ENCODE measurements around the gene PROSER1. TPM values are rescaled to one million over a fixed set of nuclear protein-coding genes. Genes with fewer than 3 reads are reported as not detected.
A peak's percentile ranks its signal among the peaks of the same experiment; 100 is the strongest.
"Not testable (repeated sequence)": the region's sequence is repeated elsewhere in the genome, so short reads cannot be mapped to it uniquely, and the experiment has no call there.

The PROSER1 gene
- polyA plus RNA-seq, 1 donor = 54.2 TPM

DNA sequence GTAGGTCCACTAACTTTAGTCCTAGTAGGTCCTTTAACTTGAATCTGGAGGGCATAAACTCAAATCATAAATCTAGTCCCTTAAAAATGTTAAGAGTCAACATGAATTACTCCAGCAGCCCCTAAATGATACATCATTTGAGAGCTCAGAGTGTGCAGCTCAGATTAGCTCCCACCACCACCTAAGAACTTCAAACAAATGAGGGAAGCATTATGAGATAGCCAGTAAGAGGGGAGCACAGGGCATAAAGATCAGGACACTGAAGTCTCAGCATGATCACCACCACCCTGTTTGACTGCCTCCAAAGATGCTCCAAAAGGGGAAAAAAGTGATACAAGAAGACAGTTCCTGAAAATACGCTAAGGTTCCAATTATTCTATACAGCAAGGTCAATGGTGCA is 5.7 kb downstream of the PROSER1 start:
- no peak for DNase-seq

DNA sequence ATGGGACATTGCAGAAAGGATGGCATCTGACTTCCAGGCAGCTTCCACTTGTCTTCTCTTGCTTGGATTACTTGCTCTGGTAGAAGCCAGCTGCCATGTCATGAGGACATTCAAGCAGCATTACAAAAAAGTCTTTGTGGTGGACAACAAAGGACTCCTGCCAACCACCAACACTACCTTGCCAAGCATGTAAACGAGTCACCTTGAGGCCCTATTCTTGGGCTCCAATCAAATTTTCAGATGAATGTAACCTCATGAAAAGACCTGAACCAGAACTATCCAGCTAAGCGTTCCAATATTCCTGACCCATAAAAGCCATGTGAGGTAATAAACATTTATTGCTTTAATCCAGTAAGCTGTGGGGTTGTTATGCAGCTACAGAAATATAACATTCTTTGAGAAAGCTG is 12.5 kb downstream of the PROSER1 start:
- DNase-seq = no peak

GRCh38 chr13:39023761-39024160 is 14.1 kb downstream of the PROSER1 start:
- DNase-seq = no peak

DNA sequence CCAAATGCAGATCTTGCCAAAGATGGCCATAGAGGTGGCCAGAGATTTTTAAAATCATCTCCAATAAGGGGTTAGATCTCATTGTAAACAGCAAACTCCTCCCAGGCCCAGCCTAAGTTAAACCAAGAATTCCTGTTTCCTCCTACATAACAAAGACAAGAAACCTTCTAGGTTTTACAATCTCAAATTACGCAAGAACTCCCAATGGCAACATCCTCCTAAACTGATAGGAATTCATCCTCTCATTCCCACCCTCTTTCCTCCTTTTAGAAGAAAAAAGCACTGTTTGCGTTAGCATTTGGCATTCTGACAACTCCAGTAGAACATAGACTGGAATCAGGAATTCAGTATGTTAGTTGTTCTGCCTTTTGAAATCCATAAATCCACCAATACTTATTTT is 14.6 kb downstream of the PROSER1 start:
- no peak for DNase-seq

DNA sequence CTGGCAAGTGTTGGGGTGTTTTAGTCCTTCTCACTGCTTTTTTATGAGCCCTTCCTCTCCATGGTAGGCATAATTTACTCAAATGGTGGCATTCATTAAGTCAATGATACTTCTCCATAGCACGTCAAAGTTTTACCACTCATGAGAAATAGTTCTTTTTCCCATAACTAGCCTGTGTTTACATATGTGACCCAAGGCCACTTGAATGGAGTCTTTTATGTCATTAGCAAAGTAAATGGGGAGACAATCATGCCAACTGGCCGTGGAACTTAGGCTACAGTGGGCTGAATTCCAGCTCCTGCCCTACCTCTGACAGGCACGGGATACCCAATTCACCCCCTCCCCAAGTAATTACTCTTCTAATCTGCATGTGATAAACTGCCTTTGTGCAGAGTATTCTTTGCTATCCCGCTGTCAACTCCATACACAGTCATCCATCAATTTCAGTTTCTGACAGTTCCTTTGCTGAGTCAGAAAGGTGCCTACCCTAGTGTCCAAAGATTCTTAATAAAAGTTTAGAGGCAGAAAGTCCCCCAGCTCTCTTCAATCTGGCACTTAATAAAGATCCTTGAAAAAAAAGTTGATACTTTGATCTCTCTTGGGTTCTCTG is 16.9 kb downstream of the PROSER1 start:
- DNase-seq = no peak

- peak; percentile 13 for DNase-seq
These were observed 21.1 kb downstream of the PROSER1 start for GRCh38 chr13:39016787-39017186.

DNA sequence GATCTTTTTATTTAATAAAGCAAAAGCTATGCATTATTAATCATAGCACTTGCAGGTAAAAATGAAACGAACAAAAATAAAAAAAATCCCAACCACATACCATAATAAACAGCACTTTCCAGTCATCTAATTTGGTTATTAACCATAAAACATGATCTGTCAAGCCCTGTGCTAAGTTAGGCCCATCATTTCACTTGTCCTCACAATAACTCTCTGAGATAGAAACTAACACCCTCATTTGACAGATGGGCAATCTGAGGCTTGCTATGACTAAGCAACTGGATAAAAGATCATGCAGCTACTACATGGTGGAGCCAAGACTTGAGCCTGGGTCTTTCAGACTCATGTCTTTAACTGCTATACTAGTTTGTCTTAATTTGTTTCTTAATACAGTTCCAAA is 21.8 kb downstream of the PROSER1 start:
- no peak for DNase-seq

DNA sequence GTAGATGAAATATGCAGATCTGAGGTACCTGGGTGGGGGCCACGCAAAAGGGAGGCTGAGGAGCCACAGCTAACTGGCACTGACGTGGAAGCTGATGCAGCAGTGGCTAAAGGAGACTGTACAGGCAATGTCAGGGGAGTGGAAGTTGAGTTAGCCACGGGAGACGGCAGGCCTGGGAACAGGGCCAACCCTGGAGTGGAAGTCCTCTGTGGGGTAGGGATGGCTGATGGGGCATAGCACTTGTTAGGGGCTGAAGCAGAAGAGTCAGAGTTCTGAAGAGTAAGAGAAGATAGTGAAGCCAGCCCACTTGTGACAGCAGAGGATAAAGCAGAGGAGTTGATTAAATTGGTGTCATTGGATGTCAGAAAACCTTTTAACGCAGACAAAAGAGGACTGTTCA is 24.4 kb downstream of the PROSER1 start:
- no peak for DNase-seq

GRCh38 chr13:39012608-39013007 is 25.3 kb downstream of the PROSER1 start:
- DNase-seq = no peak

GRCh38 chr13:39006371-39007111 is 31.3 kb downstream of the PROSER1 start:
- DNase-seq = not testable (repeated sequence)

DNA sequence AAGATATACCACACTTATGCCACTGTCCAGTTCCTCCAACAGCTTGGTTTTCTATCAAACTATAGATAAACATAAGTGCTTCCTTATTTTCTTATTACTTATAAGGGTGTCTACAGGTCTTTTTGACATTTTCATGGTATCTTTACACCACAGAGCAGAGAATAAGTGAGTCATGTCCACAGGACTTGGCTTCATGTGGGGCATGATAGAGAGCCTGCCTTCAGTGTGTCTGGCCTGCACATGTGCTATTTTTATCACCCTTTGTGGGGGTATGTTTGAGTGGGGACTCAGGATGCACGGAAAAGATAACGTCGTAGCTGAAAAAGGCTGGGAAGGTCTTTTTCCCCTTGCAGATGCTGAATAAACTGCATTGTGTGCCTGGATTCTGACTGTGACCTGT is 39.1 kb downstream of the PROSER1 start:
- DNase-seq = no peak

- no peak for DNase-seq
These were observed 44.5 kb downstream of the PROSER1 start for GRCh38 chr13:38993381-38993780.

DNA sequence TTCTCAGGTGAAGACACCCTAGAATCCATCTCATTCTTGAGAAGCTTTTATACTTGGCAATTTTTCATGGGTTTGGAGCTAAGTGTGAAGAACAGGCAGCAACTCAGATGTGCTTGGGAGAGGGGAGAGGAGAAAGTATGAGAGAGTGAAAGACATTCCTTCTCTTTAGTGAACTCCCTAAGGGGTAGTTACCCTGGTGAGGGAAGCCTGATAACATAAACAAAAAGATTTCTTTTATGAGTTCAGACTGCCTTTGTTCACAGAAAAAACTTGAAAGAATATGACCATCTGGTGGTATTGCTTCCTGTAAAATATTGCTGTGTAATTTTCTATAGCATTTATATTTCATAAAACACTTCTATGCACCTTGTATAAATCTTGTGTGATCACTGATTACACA is 47.2 kb downstream of the PROSER1 start, which contains the start of gene STOML3:
Gene STOML3, minus strand, starts transcription at position 139 of the 400 bp plus-strand sequence. Its CDS starts 110 bp downstream, at position 29.
- DNase-seq = no peak

DNA sequence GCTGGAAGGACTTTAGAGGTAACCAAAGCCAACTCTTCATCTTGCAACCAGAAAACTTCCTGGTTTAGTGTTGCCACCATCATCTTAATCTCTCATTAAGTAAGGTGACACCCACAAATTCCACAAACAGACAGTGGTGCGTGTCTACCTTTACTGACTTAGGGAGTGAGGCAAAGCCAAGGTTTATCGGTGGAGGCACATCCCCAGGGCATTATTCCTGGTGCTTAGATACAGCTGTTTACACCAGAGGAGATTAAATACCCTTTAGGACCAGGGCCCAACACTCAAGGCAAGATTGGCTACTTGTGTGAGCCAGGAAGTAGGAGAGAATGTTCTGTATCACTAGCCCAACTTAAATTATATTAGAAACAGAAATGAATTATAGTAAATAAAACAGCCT is 56.8 kb downstream of the PROSER1 start:
- DNase-seq = no peak

DNA sequence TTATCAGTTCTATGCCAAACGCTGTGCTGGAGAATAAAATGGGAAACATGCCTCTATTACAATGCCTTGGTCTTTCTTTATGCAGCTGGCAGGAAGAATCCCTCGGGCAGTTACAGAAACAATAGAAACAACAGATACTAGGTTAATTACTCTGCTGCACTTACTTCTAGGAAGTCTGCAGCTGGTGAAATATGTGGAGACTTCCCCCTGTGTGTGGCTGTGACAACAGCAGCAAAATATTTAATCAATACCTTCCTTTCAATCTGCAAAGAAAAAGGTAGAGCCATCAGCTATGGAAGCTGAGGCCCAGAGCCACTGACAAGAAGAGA is 57.2 kb downstream of the PROSER1 start:
- DNase-seq = no peak

DNA sequence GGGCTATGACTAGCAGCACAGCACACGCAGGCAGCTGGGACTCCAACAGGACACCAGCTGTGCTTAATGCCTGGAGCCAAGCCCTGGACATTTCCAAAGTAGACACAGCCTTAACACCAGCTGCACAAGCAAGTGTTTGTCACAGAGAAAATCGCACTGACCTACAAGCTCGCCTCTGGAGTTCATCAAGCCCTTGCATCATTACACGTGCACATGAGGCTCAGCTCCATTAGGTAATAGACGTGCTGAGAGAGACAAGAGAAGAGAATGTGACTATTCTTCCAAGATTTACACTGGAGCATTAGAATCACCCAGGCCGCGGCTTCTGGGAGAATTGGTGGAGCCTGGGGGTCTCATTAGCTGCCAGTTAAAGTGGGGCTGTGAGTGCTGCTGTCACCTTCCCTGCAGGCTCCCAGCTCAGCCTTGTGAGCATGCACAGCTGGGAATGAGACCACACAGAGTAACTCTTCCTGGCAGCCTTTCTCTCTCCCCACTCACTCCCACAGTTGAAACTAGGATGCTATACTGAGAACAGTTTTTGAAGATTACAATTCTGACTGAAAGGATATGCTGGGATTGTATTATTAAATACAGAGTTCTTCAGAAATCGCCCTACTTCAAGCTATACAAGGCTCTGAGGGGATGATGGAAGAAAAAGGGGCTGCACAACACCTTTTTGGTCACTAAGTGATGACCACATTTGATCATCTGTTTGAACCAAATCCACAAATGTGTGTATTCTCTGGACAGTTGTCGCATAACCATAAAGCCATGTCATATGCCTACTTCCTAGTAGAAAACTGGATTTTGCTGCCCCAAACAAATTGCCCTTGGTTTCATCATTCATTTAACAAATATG is 57.8 kb downstream of the PROSER1 start:
- peak; percentile 18 for DNase-seq

GRCh38 chr13:38970380-38971051 is 67.4 kb downstream of the PROSER1 start:
- no peak for DNase-seq

- DNase-seq = no peak
These were observed 68.7 kb downstream of the PROSER1 start for GRCh38 chr13:38969187-38969586.

GRCh38 chr13:38967446-38967845 is 70.4 kb downstream of the PROSER1 start:
- DNase-seq = no peak

DNA sequence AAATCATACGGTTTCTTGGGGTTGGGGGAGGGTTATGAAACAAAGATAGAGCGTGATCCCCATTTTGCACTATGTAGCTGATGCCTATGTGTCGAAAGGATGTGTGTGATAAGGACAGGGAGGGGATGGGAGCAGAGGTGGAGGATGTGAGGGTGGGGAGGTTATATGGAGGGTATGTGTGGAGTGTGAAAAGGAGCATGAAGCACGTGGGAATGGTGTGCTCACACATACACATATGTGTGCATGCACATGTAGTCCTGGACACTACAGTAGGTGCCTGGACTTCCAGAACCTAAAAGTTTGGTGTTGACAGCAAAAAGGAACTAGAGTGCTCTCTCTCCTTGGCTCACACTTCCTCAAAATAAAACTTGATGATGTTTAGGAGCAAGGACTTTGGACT is 72.6 kb downstream of the PROSER1 start:
- no peak for DNase-seq

DNA sequence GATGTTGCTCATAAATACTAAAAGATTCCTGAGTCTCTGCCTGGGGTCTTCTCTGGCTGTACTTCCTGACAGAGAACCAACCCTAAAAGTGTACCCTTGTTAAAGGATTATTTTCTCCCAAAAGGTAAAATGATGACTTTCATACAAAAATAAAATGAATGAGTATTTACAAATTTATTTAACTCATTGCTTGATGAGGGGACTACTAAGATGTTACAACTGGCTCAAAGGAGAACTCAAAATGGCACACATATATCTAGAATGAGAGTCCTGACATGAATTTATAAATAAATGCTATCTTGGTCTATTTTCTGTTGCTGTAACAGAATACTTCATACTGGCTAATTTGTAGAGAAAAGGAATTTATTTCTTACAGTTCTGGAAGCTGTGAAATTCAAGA is 77.7 kb downstream of the PROSER1 start:
- DNase-seq = no peak

Data from left kidney (tissue), 2 donors.